KBM-7 (cell line): ENCODE results near the gene ZNF440.
"Not testable (repeated sequence)": the region's sequence is repeated elsewhere in the genome, so short reads cannot be mapped to it uniquely, and the experiment has no call there.

ENCODE experiments used
- DNase-seq: peaks from one replicate; pipeline ENCODE4 v3.0.0-alpha.2; 2015
- in situ Hi-C: fragments of 300-500 bp; cut with MboI; formaldehyde crosslinking; loops from 2 replicates; pipeline ENCODE4 v1.14.3; 2020; ENCODE audit warnings: low sequenced_read_pairs, low pct_unique_long_range_greater_than_20kb, mixed read lengths

Gene ZNF440

DNA sequence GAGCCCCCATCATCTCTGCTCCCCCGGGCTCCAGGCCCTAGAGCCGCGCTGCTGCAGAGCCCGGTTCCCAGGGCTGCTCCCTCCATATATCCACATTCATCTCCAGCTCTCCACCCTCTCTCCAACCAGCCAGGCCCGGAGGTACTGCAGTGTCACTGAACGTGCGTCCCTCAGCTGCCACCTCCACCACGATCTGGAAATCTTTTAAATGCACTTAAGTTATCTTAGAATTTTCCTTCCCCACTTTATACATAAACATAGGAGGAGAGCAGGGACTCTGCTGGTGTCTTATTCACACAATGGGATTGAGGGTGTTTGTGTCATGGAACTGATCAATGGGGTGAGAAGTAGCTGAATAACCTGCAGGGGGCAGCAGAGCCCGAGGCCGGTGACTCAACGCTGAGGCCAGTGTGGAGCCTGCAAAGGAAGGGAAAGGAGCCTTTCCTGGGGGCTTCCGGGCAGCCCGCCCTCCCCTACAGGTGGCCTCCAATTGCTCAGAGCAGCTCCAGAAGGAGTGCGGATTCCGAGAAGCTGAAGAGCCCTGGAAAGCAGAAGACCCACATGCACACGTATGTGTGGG lies 65.7 kb downstream of the ZNF440 start:
- peak; percentile 16 for DNase-seq
- in situ Hi-C loops: not testable (repeated sequence)

DNA sequence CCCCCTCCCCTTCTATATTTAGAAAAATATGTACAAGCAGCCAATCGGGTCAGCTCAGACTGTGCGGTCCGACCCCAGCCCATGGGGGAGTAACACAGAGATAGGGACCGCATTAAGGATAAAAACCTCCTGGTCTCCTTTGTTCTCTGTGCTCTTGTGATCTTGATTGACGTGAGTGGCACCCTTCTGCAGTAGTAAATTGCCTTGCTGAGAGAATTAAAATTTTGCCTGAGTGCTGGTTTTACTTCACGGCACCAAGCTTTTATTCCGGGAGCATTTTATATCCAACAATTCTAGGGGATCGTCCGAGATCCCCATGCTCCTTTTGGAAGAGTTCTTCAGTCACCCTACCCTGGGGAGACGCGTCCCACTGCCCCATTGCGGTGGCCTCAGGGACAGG lies 66.5 kb downstream of the ZNF440 start:
- DNase-seq: no peak
- in situ Hi-C loops: no loop called here

DNA sequence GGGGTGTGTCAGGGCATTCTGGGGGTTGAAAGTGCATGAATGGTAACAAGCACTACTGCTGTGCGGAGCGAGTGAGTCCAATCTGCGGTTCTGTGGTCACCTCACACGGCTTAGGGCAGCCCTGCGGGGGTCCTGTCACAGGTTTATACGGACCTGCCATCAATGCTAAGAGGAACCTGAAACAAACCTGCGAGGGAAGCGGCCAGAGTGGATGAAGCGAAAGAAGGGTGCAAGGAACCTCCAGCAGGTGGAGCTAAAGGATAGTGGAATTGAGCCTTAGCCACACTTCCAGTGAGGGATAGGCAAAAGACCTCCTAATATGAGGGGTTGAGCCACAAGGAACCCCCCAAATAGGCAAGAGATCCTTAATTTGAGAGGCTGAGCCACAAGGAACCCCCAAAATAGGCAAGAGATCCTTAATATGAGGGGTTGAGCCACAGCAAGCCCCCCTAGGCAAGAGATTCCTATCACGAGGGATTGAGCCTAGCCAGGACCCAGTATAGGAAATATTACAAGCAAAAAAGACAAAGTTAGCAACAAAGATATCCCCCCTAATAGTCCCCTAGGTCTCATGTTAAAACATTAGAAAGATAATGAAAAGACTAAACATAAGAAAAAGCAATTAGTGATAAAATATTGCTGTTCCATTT lies 67.2 kb downstream of the ZNF440 start:
- peak; percentile 82 for DNase-seq
- in situ Hi-C loops: no loop called here

- in situ Hi-C loops: no loop called here
- DNase-seq: no peak
Measured at GRCh38 chr19:11882606-11883005, 68.5 kb downstream of the ZNF440 start.
